GM19463 (cell line): ENCODE data around the gene STIM2.
A peak's percentile ranks its signal among the peaks of the same experiment; 100 is the strongest.
"Not testable (repeated sequence)": the region's sequence is repeated elsewhere in the genome, so short reads cannot be mapped to it uniquely, and the experiment has no call there.

ENCODE experiments used
- ATAC-seq: cut with Tn5 transposase; IDR thresholded peaks from one replicate; pipeline ENCODE4 v1.9.1; 2021; ENCODE audit warnings: mild to moderate bottlenecking, moderate library complexity; ENCODE audit not compliant: unreplicated experiment

Gene STIM2

GRCh38 chr4:26860157-26860921 lies at the start of gene STIM2:
Gene STIM2 (plus strand): TSS chr4:26860841.
- ATAC-seq: peak; percentile 49

GRCh38 chr4:26811571-26811970 lies 49.1 kb upstream of the STIM2 start:
- not testable (repeated sequence) for ATAC-seq

GRCh38 chr4:26812049-26812714 lies 48.5 kb upstream of the STIM2 start:
- ATAC-seq: no peak

GRCh38 chr4:26813698-26814097 lies 46.9 kb upstream of the STIM2 start:
- ATAC-seq: no peak

GRCh38 chr4:26815199-26815598 lies 45.4 kb upstream of the STIM2 start:
- ATAC-seq: no peak

- no peak for ATAC-seq
These were observed 44.9 kb upstream of the STIM2 start for GRCh38 chr4:26815706-26816105.

GRCh38 chr4:26819026-26819425 lies 41.6 kb upstream of the STIM2 start:
- ATAC-seq: no peak

- no peak for ATAC-seq
These were observed 41.1 kb upstream of the STIM2 start for GRCh38 chr4:26819478-26820095.

- no peak for ATAC-seq
These were observed 40.3 kb upstream of the STIM2 start for GRCh38 chr4:26820346-26820745.

- ATAC-seq: no peak
These were observed 39.6 kb upstream of the STIM2 start for GRCh38 chr4:26821031-26821430.

GRCh38 chr4:26821677-26822503 lies 38.8 kb upstream of the STIM2 start:
- ATAC-seq: no peak

GRCh38 chr4:26822546-26822945 lies 38.1 kb upstream of the STIM2 start:
- ATAC-seq: peak; percentile 50

GRCh38 chr4:26822974-26823373 lies 37.7 kb upstream of the STIM2 start:
- not testable (repeated sequence) for ATAC-seq

GRCh38 chr4:26823583-26823982 lies 37.1 kb upstream of the STIM2 start:
- no peak for ATAC-seq

GRCh38 chr4:26824667-26825066 lies 36.0 kb upstream of the STIM2 start:
- no peak for ATAC-seq

GRCh38 chr4:26826721-26827120 lies 33.9 kb upstream of the STIM2 start:
- ATAC-seq: peak; percentile 79

GRCh38 chr4:26827336-26827735 lies 33.3 kb upstream of the STIM2 start:
- ATAC-seq: not testable (repeated sequence)

GRCh38 chr4:26827798-26828197 lies 32.8 kb upstream of the STIM2 start:
- ATAC-seq: no peak

- no peak for ATAC-seq
These were observed 31.6 kb upstream of the STIM2 start for GRCh38 chr4:26829018-26829417.

GRCh38 chr4:26830033-26830432 lies 30.6 kb upstream of the STIM2 start:
- no peak for ATAC-seq

GRCh38 chr4:26830701-26831100 lies 29.9 kb upstream of the STIM2 start:
- ATAC-seq: no peak
